Measurements from ENCODE around the gene FOXN4.

FOXN4 gene

DNA sequence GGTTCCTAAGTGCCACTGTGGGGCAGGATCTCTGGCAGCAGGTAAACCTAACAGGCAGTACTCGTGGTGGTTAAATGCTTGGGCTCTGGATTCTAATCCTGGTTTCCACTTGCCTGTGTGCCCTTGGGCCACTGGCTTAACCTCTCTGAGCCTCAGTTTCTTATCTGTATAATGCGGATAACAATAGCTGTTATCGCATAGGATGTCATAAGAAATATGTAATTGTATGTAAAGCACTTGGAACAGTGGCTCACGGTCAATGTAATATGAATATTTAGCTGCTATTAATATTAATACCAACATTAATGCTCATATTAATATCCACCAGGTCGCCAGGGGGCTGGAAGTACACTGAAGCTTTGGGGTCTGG is 16.8 kb downstream of the FOXN4 start:
- Histone ChIP-seq H3K9ac (ENCODE audit: low read length) (no peak overlapping the region), H3F3A (ENCODE audit: insufficient read depth, low read length) (no peaks in the 10 kb centered on the region), H3K27ac (ENCODE audit: low read depth, low read length, poor library complexity, severe bottlenecking) (no peak overlapping the region), H3K9me3 (ENCODE audit: low read length) (no peaks in the 10 kb centered on the region), H2AFZ (ENCODE audit: low read length) (no peak overlapping the region), H3K9me2 (ENCODE audit: low read depth, low read length) (no peaks in the 10 kb centered on the region), H3K36me3 (ENCODE audit: insufficient read depth, low read length) (no peaks in the 10 kb centered on the region), H3K4me1 (ENCODE audit: insufficient read depth, low read length, severe bottlenecking) (no peaks in the 10 kb centered on the region), H3K79me2 (ENCODE audit: insufficient read depth, low read length) (no peaks in the 10 kb centered on the region), H3K4me2 (ENCODE audit: low read length) (no peak overlapping the region), H3K27me3 (ENCODE audit: insufficient read depth, low read length) (no peaks in the 10 kb centered on the region), H4K20me1 (ENCODE audit: insufficient read depth, low read length) (no peaks in the 10 kb centered on the region), H3K4me3 (ENCODE audit: low read depth, low read length, poor library complexity, severe bottlenecking) (no peak overlapping the region)
- TF ChIP-seq, protein P1, sequence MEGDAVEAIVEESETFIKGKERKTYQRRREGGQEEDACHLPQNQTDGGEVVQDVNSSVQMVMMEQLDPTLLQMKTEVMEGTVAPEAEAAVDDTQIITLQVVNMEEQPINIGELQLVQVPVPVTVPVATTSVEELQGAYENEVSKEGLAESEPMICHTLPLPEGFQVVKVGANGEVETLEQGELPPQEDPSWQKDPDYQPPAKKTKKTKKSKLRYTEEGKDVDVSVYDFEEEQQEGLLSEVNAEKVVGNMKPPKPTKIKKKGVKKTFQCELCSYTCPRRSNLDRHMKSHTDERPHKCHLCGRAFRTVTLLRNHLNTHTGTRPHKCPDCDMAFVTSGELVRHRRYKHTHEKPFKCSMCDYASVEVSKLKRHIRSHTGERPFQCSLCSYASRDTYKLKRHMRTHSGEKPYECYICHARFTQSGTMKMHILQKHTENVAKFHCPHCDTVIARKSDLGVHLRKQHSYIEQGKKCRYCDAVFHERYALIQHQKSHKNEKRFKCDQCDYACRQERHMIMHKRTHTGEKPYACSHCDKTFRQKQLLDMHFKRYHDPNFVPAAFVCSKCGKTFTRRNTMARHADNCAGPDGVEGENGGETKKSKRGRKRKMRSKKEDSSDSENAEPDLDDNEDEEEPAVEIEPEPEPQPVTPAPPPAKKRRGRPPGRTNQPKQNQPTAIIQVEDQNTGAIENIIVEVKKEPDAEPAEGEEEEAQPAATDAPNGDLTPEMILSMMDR (IDR thresholded peaks at IDR 0.05; ENCODE audit: low read length) = no peak
- TF ChIP-seq EZH2 (IDR thresholded peaks at IDR 0.05; ENCODE audit: borderline replicate concordance, low read length) = no peak

DNA sequence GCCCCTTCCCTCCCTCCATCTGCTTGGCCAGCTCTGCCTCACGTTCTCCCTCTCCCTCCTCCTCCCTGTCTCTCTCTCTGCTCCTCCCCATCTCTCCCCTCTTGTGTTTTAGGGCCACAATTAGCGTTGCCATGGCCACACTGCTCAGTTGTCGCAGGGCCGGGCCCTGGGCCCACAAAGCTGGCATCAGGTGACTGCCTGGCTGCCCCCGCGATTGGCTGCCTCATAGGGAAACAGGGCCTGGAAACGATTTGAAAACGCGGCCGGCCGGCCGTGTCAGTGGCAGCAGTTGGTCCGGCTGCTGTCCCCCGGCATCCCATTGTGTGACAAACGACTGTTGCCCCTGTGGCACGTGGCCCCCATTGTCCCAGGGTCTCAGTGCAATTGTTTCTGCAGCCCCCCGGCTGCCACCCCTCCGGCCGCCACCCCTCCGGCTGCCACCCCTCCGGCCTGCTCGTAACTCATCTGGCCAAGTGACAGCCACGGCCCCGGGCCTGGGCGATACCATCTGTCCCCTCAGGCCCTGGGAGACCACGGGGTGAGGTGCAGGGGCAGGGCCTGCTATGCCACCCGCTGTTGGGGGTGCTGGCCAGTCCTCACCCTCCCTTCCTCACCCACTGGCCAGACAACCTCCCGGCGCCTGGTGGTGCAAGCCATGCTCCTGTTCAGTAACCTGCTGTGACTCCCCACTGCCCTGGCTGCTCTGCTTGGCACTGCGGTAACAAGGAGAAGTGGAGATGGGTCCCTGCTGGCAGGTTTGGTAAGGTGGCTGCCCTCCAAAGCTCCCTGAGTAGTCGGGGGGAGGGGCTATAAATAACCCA is 17.4 kb downstream of the FOXN4 start:
- no peaks in the 10 kb centered on the region for H3K27me3 ChIP-seq (ENCODE audit: insufficient read depth, low read length)
- H3K4me2 ChIP-seq (ENCODE audit: low read length) = no peak overlapping the region
- no peaks in the 10 kb centered on the region for H4K20me1 ChIP-seq (ENCODE audit: insufficient read depth, low read length)
- H3K9ac ChIP-seq (ENCODE audit: low read length) = no peak overlapping the region
- no peaks in the 10 kb centered on the region for H3K9me2 ChIP-seq (ENCODE audit: low read depth, low read length)
- H3K36me3 ChIP-seq (ENCODE audit: insufficient read depth, low read length) = no peaks in the 10 kb centered on the region
- H3K79me2 ChIP-seq (ENCODE audit: insufficient read depth, low read length) = no peaks in the 10 kb centered on the region
- H3K4me1 ChIP-seq (ENCODE audit: insufficient read depth, low read length, severe bottlenecking) = no peaks in the 10 kb centered on the region
- H3K9me3 ChIP-seq (ENCODE audit: low read length) = no peaks in the 10 kb centered on the region
- H3K27ac ChIP-seq (ENCODE audit: low read depth, low read length, poor library complexity, severe bottlenecking) = no peak overlapping the region
- TF ChIP-seq EZH2 (IDR thresholded peaks at IDR 0.05; ENCODE audit: borderline replicate concordance, low read length) = no peak
- TF ChIP-seq, protein P1 (IDR thresholded peaks at IDR 0.05; ENCODE audit: low read length) = no peak
- no peak overlapping the region for H3K4me3 ChIP-seq (ENCODE audit: low read depth, low read length, poor library complexity, severe bottlenecking)
- H3F3A ChIP-seq (ENCODE audit: insufficient read depth, low read length) = no peaks in the 10 kb centered on the region
- no peak overlapping the region for H2AFZ ChIP-seq (ENCODE audit: low read length)

DNA sequence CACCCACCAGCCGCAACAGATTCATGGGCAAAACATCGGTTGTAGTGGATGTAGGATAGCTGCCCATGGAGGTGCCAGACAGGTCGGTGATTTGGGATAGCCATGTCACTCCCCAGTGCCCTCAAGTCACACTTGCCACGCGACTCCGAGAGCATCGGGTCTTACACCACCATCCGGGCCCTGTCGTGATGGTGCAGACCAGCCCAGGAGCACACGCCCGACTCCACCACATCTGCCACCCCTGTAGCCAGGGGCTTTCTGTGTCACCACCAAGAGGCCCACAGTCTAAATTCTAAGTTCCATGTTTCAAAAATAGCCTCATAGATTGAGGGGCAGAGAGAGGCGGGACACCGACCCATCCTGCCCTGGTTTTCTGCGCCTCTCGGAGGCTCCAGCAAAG is 18.0 kb downstream of the FOXN4 start:
- Histone ChIP-seq H3K9ac (ENCODE audit: low read length) (no peak overlapping the region), H3K79me2 (ENCODE audit: insufficient read depth, low read length) (no peaks in the 10 kb centered on the region), H4K20me1 (ENCODE audit: insufficient read depth, low read length) (no peaks in the 10 kb centered on the region), H3K27ac (ENCODE audit: low read depth, low read length, poor library complexity, severe bottlenecking) (no peak overlapping the region), H3K36me3 (ENCODE audit: insufficient read depth, low read length) (no peaks in the 10 kb centered on the region), H3K4me3 (ENCODE audit: low read depth, low read length, poor library complexity, severe bottlenecking) (no peak overlapping the region), H3F3A (ENCODE audit: insufficient read depth, low read length) (no peaks in the 10 kb centered on the region), H3K9me2 (ENCODE audit: low read depth, low read length) (no peaks in the 10 kb centered on the region), H3K4me1 (ENCODE audit: insufficient read depth, low read length, severe bottlenecking) (no peaks in the 10 kb centered on the region), H3K4me2 (ENCODE audit: low read length) (no peak overlapping the region), H2AFZ (ENCODE audit: low read length) (no peak overlapping the region), H3K27me3 (ENCODE audit: insufficient read depth, low read length) (no peaks in the 10 kb centered on the region), H3K9me3 (ENCODE audit: low read length) (no peaks in the 10 kb centered on the region)
- no peak for TF ChIP-seq EZH2 (IDR thresholded peaks at IDR 0.05; ENCODE audit: borderline replicate concordance, low read length)
- TF ChIP-seq, protein P1 (IDR thresholded peaks at IDR 0.05; ENCODE audit: low read length) = no peak

Data from OCI-LY1 (cell line).